Non-pigmented ciliary epithelial cell (primary cell): Measurements from ENCODE around the gene NKAIN2.

Source experiments
- DNase-seq: peaks from one replicate; pipeline ENCODE4 v3.0.0-alpha.2; 2010; ENCODE audit warnings: low read depth

The NKAIN2 gene

GRCh38 chr6:123803504-123804013 lies at the start of gene NKAIN2:
NKAIN2 (plus strand) TSS chr6:123803865.
- DNase-seq: no peak

GRCh38 chr6:123759472-123759871 lies 44.2 kb upstream of the NKAIN2 start:
- no peak for DNase-seq

- no peak for DNase-seq
Observed at GRCh38 chr6:123763904-123764303, 39.8 kb upstream of the NKAIN2 start.

GRCh38 chr6:123764722-123765121 lies 38.9 kb upstream of the NKAIN2 start:
- no peak for DNase-seq

GRCh38 chr6:123768921-123769320 lies 34.7 kb upstream of the NKAIN2 start:
- DNase-seq: no peak

GRCh38 chr6:123769431-123769830 lies 34.2 kb upstream of the NKAIN2 start:
- no peak for DNase-seq

GRCh38 chr6:123770247-123770949 lies 33.3 kb upstream of the NKAIN2 start:
- DNase-seq: no peak

- no peak for DNase-seq
Observed at GRCh38 chr6:123771126-123771525, 32.5 kb upstream of the NKAIN2 start.

- no peak for DNase-seq
Observed at GRCh38 chr6:123777563-123777962, 26.1 kb upstream of the NKAIN2 start.

- no peak for DNase-seq
Observed at GRCh38 chr6:123780021-123780420, 23.6 kb upstream of the NKAIN2 start.

GRCh38 chr6:123784330-123784729 lies 19.3 kb upstream of the NKAIN2 start:
- no peak for DNase-seq

GRCh38 chr6:123785039-123785438 lies 18.6 kb upstream of the NKAIN2 start:
- no peak for DNase-seq

- DNase-seq: no peak
Observed at GRCh38 chr6:123788319-123788718, 15.3 kb upstream of the NKAIN2 start.

- DNase-seq: no peak
Observed at GRCh38 chr6:123794190-123794589, 9.5 kb upstream of the NKAIN2 start.

- no peak for DNase-seq
Observed at GRCh38 chr6:123794799-123795198, 8.9 kb upstream of the NKAIN2 start.

GRCh38 chr6:123801067-123801466 lies 2.6 kb upstream of the NKAIN2 start:
- no peak for DNase-seq

GRCh38 chr6:123802351-123802696 lies 1.3 kb upstream of the NKAIN2 start:
- no peak for DNase-seq

- peak; percentile 48 for DNase-seq
Observed at GRCh38 chr6:123802697-123803503, 765 bp upstream of the NKAIN2 start.

- DNase-seq: no peak
Observed at GRCh38 chr6:123804014-123804786, 535 bp downstream of the NKAIN2 start.

- DNase-seq: no peak
Observed at GRCh38 chr6:123804787-123805540, 1.3 kb downstream of the NKAIN2 start.

- DNase-seq: no peak
Observed at GRCh38 chr6:123805921-123806320, 2.3 kb downstream of the NKAIN2 start.

GRCh38 chr6:123806561-123806960 lies 2.9 kb downstream of the NKAIN2 start:
- DNase-seq: no peak
